Endothelial cell of umbilical vein (primary cell): ENCODE data around the gene WNT9A.
"Not testable (repeated sequence)": the region's sequence is repeated elsewhere in the genome, so short reads cannot be mapped to it uniquely, and the experiment has no call there.

Experiments
- EZH2 ChIP-seq: IDR thresholded peaks from 2 replicates; pipeline ENCODE4 v1.6.1; 2012; ENCODE audit warnings: borderline replicate concordance, low read depth, mild to moderate bottlenecking, moderate library complexity, low read length, inconsistent platforms; ENCODE audit not compliant: severe bottlenecking
- POLR2A ChIP-seq: IDR thresholded peaks from 2 replicates; pipeline ENCODE4 v1.6.1; 2012; ENCODE audit warnings: low read depth, mild to moderate bottlenecking, control low read depth, low read length
- POLR2AphosphoS5 ChIP-seq: IDR thresholded peaks from 2 replicates; pipeline ENCODE4 v1.6.1; 2012; ENCODE audit warnings: low read depth, mild to moderate bottlenecking, control low read depth, low read length, moderate library complexity; ENCODE audit not compliant: insufficient read depth
- TF ChIP-seq, protein P1 (sequence below), 2 donors: IDR thresholded peaks; 1 replicate in 1 of 2; 2 replicates in 1 of 2; pipeline ENCODE4 v1.5.1; 2011; ENCODE audit warnings: low read length in 2 of 2, mild to moderate bottlenecking in 2 of 2, moderate library complexity in 2 of 2, control low read depth in 1 of 2, inconsistent platforms in 1 of 2, low read depth in 1 of 2; ENCODE audit not compliant: insufficient read depth in 1 of 2; ENCODE audit errors: extremely low read depth in 1 of 2
- TF ChIP-seq, protein P2 (sequence below): IDR thresholded peaks from 2 replicates; pipeline ENCODE4 v1.6.1; 2011; ENCODE audit not compliant: insufficient read depth, insufficient read length

DNA sequence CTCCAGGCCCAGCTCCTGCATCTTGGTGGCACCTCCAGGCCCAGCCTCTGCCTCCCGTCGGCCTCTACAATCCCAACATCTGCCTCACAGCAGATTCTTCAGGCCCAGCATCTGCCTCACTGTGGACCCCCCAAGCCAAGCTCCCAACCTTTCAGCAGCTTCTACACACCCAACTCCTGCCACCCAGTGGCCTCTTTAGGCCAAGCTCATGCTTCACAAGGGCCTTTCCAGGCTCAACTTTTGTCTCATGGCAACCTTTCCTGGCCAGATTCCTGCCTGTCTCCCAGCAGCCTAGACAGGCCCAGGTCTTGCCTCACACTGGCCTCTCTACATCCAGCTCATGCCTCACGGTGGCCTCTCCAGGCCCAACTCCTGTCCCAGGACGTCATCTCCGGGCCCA, 20.1 kb upstream of the WNT9A start:
- TF ChIP-seq, protein P1, sequence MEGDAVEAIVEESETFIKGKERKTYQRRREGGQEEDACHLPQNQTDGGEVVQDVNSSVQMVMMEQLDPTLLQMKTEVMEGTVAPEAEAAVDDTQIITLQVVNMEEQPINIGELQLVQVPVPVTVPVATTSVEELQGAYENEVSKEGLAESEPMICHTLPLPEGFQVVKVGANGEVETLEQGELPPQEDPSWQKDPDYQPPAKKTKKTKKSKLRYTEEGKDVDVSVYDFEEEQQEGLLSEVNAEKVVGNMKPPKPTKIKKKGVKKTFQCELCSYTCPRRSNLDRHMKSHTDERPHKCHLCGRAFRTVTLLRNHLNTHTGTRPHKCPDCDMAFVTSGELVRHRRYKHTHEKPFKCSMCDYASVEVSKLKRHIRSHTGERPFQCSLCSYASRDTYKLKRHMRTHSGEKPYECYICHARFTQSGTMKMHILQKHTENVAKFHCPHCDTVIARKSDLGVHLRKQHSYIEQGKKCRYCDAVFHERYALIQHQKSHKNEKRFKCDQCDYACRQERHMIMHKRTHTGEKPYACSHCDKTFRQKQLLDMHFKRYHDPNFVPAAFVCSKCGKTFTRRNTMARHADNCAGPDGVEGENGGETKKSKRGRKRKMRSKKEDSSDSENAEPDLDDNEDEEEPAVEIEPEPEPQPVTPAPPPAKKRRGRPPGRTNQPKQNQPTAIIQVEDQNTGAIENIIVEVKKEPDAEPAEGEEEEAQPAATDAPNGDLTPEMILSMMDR (IDR thresholded peaks at IDR 0.05; ENCODE audit: extremely low read depth in 1 of 2, insufficient read depth in 1 of 2, low read depth in 1 of 2, low read length in 2 of 2), result not testable (repeated sequence)
- not testable (repeated sequence) for TF ChIP-seq POLR2AphosphoS5, POLR2A, EZH2
- TF ChIP-seq, protein P2, sequence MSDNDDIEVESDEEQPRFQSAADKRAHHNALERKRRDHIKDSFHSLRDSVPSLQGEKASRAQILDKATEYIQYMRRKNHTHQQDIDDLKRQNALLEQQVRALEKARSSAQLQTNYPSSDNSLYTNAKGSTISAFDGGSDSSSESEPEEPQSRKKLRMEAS, result not testable (repeated sequence)
